ENCODE data around the gene TUBGCP2. TPM values are rescaled to one million over a fixed set of nuclear protein-coding genes. Genes with fewer than 3 reads are reported as not detected.

The TUBGCP2 gene
- total RNA-seq, 1 experiment from 2014 or later = 92.2 TPM

GRCh38 chr10:133336118-133336576 lies 27.5 kb upstream of the TUBGCP2 start:
- TF ChIP-seq CTCF (IDR thresholded peaks at IDR 0.05; ENCODE audit: insufficient read depth in 1 of 2, low read depth in 1 of 2, low read length in 1 of 2, severe bottlenecking in 1 of 2, unreplicated experiment in 1 of 2) = no peak
- ChIA-PET POLR2A (interaction anchor here (0.9 kb wide), 1 partner anchor 22 kb away, joined by 3 read pairs; the partner anchor contains the start of gene FUOM), CTCF (interaction anchor here (0.9 kb wide), 1 partner anchor 13 kb away, joined by 8 read pairs; no protein-coding TSS in a partner anchor)
- Mint-ChIP-seq H3K36me3 (ENCODE audit: insufficient read depth, unreplicated experiment) (peaks cover 6% of the 10 kb centered on the region), H3K9me3 (ENCODE audit: unreplicated experiment) (no peaks in the 10 kb centered on the region), H3K4me1 (ENCODE audit: low read depth, unreplicated experiment) (no peaks in the 10 kb centered on the region), H3K4me3 (ENCODE audit: unreplicated experiment) (no peak overlapping the region), H3K27ac (ENCODE audit: unreplicated experiment) (no peak overlapping the region), H3K27me3 (ENCODE audit: insufficient read depth, unreplicated experiment) (peaks cover 27% of the 10 kb centered on the region)
- no peaks in the 10 kb centered on the region for H3K36me3 ChIP-seq (ENCODE audit: control insufficient read depth, insufficient read depth, low read length)
- no TSS peak for BruUV-seq (replicated peaks)
- intact Hi-C loops (cut with micrococcal nuclease; ENCODE audit: unreplicated experiment) = no loop called here
- peaks cover 22% of the 10 kb centered on the region for H3K4me1 ChIP-seq
- peaks cover 7% of the 10 kb centered on the region for H3K27me3 ChIP-seq (replicated peaks; ENCODE audit: control insufficient read depth, insufficient read depth, low read length)
- H3K9me3 ChIP-seq = peaks cover 29% of the 10 kb centered on the region
- peak overlapping the region; percentile 31 for H3K4me3 ChIP-seq (ENCODE audit: low read depth, low read length)
- DNase-seq = no peak

GRCh38 chr10:133335246-133336117 lies 26.8 kb upstream of the TUBGCP2 start:
- Mint-ChIP-seq H3K9me3 (ENCODE audit: unreplicated experiment) (no peaks in the 10 kb centered on the region), H3K27me3 (ENCODE audit: insufficient read depth, unreplicated experiment) (peaks cover 27% of the 10 kb centered on the region), H3K4me3 (ENCODE audit: unreplicated experiment) (peak overlapping the region; percentile 64), H3K27ac (ENCODE audit: unreplicated experiment) (no peak overlapping the region), H3K36me3 (ENCODE audit: insufficient read depth, unreplicated experiment) (peaks cover 6% of the 10 kb centered on the region), H3K4me1 (ENCODE audit: low read depth, unreplicated experiment) (no peaks in the 10 kb centered on the region)
- H3K9me3 ChIP-seq = peaks cover 29% of the 10 kb centered on the region
- no peak for TF ChIP-seq CTCF (IDR thresholded peaks at IDR 0.05; ENCODE audit: insufficient read depth in 1 of 2, low read depth in 1 of 2, low read length in 1 of 2, severe bottlenecking in 1 of 2, unreplicated experiment in 1 of 2)
- H3K27me3 ChIP-seq (replicated peaks; ENCODE audit: control insufficient read depth, insufficient read depth, low read length) = peaks cover 7% of the 10 kb centered on the region
- BruUV-seq (replicated peaks) = no TSS peak
- intact Hi-C loops (cut with micrococcal nuclease; ENCODE audit: unreplicated experiment) = no loop called here
- no peak for DNase-seq
- CTCF ChIA-PET = interaction anchor here (0.9 kb wide), 1 partner anchor 12 kb away, joined by 8 read pairs; no protein-coding TSS in a partner anchor
- POLR2A ChIA-PET = interaction anchor here (0.9 kb wide), 1 partner anchor 22 kb away, joined by 3 read pairs; the partner anchor contains the start of gene FUOM
- peaks cover 22% of the 10 kb centered on the region for H3K4me1 ChIP-seq
- H3K4me3 ChIP-seq (ENCODE audit: low read depth, low read length) = peak overlapping the region; percentile 31
- no peaks in the 10 kb centered on the region for H3K36me3 ChIP-seq (ENCODE audit: control insufficient read depth, insufficient read depth, low read length)

GRCh38 chr10:133334503-133335245 lies 26.0 kb upstream of the TUBGCP2 start:
- Histone ChIP-seq H3K27me3 (replicated peaks; ENCODE audit: control insufficient read depth, insufficient read depth, low read length) (peaks cover 7% of the 10 kb centered on the region), H3K36me3 (ENCODE audit: control insufficient read depth, insufficient read depth, low read length) (no peaks in the 10 kb centered on the region), H3K4me1 (peaks cover 22% of the 10 kb centered on the region), H3K4me3 (ENCODE audit: low read depth, low read length) (peak overlapping the region; percentile 31), H3K9me3 (peaks cover 21% of the 10 kb centered on the region)
- TF ChIP-seq CTCF (IDR thresholded peaks at IDR 0.05; ENCODE audit: insufficient read depth in 1 of 2, low read depth in 1 of 2, low read length in 1 of 2, severe bottlenecking in 1 of 2, unreplicated experiment in 1 of 2) = no peak
- DNase-seq = no peak
- Mint-ChIP-seq H3K27me3 (ENCODE audit: insufficient read depth, unreplicated experiment) (peaks cover 30% of the 10 kb centered on the region), H3K4me1 (ENCODE audit: low read depth, unreplicated experiment) (no peaks in the 10 kb centered on the region), H3K36me3 (ENCODE audit: insufficient read depth, unreplicated experiment) (peaks cover 11% of the 10 kb centered on the region), H3K4me3 (ENCODE audit: unreplicated experiment) (peak overlapping the region; percentile 64), H3K9me3 (ENCODE audit: unreplicated experiment) (no peaks in the 10 kb centered on the region), H3K27ac (ENCODE audit: unreplicated experiment) (no peak overlapping the region)
- no TSS peak for BruUV-seq (replicated peaks)
- ChIA-PET CTCF (no interaction called here), POLR2A (no interaction called here)
- intact Hi-C loops (cut with micrococcal nuclease; ENCODE audit: unreplicated experiment) = no loop called here
